GM20431 (cell line): Measurements from ENCODE around the gene CCDC183.
"Not testable (repeated sequence)": the region's sequence is repeated elsewhere in the genome, so short reads cannot be mapped to it uniquely, and the experiment has no call there.

Experiments
- in situ Hi-C: fragments of 300-500 bp; cut with MseI, MboI; formaldehyde crosslinking; loops from one replicate; pipeline ENCODE4 v1.15.0; 2020; ENCODE audit warnings: low sequenced_read_pairs; ENCODE audit not compliant: unreplicated experiment

CCDC183 gene

DNA sequence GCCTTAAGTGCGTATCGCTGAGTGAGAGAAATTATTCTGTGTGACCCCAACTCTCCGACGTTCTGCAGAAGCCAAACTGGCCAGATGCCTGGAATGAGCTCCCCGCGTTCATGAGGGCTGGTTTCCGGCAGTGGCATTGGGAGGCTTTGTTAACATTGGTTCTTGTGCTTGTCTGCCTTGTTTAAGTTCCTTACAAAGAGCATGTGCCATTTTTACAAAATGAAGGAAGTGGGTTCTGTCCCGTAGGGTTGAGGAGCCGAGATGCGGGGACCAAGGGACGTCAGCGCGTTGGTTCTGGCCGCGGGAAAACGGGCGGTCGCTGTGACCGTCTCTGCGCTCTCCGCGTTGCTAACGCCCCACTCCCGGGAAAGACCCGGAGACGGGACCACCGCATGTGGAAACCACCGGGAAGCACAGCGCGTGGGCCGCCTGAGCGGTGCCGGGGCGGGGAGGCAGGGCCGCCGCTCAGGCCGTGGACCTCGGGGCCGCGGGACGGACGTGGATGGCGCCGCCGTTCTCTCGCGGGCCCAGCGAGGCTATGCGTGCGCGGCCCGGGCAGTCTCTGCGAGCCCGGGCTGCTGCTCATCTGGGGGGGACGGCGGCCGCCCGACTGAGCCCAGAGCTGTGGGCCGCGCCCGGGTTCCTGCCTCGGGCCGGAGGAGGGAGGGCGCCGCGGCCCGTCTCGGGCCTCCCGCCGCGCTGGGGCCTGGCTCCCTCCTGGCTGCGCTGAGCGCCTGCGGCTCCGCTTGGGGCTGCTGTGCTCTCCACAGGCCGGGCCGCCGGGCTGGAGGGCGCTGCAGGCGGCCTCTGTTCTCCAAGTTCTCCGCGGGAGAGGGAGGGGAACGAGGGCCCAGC lies 25.1 kb downstream of the CCDC183 start:
- in situ Hi-C loops = no loop called here

DNA sequence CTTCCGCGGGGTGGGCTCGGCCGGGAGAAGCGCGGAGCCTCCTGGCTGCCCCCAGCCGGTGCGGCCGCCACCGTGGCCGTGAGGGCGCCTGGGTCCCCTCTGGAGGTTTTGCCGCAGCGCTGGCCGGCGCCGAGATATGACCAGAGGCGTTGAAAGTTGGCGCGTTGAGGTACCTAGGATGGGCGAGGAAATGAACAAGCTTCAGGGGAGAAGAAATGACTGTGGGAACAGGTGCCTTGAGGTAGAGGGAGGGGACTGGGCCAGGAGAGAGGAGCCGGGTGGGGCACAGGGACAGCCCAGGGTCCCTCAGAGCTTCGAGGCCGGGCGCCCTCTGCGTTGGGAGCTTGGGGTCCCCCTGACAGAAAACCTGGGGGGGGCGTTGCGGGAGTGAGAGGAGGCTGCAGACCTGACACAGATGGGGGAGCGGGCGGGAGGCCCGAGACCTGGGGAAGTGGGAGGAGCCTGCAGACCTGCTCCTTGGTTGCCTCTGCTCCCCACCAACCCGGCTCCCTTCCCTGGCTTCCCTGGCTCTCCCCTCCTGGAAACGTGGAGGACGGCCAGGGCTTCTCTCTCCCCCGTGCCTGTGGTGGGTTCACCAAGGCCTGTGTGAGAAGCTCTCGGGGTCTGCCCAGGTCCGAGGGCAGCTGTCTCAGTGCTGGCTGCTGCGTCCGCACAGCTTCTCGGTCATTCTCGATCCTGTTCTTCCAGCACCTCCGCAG lies 25.8 kb downstream of the CCDC183 start:
- in situ Hi-C loops = no loop called here

DNA sequence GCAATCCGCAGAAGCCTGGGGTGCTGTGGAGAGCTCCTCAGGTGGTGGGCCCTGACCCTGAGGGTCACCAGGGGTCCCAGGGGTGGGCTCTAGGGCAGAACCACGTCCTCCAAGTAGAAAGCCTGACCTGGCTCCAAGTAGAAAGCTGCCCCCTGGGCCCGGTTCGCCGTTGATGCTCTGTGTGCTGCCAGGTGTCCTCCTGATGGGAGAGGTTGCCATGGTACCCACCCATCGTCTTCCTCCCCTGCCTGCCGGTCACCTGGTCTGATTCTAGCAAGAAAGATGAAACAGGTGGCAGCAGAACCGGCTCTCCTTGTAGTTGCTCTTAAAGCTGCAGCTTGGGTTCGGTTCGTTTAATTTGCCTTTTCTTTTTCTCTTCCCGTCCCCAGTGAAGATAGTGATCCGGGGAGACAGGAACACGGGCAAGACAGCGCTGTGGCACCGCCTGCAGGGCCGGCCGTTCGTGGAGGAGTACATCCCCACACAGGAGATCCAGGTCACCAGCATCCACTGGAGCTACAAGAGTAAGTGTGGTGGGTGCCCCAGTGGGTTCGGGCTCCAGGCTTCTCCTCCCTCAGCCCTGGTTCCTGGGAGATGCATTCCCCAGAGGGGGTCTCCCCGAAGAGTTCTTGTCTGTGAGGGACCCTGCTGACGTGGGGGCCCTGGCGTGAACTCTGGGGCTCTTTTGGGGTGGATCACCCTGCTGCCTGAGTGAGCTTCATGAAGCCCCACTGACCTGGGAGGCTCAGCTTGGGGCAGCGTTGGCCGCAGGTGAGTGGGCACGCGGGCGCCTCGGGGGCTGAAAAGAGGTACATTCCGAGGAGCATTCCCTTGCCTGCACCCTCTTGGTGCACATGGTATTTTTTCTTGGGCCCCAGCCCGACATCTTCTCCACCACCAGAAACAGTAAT lies 27.3 kb downstream of the CCDC183 start:
- in situ Hi-C loops = no loop called here

DNA sequence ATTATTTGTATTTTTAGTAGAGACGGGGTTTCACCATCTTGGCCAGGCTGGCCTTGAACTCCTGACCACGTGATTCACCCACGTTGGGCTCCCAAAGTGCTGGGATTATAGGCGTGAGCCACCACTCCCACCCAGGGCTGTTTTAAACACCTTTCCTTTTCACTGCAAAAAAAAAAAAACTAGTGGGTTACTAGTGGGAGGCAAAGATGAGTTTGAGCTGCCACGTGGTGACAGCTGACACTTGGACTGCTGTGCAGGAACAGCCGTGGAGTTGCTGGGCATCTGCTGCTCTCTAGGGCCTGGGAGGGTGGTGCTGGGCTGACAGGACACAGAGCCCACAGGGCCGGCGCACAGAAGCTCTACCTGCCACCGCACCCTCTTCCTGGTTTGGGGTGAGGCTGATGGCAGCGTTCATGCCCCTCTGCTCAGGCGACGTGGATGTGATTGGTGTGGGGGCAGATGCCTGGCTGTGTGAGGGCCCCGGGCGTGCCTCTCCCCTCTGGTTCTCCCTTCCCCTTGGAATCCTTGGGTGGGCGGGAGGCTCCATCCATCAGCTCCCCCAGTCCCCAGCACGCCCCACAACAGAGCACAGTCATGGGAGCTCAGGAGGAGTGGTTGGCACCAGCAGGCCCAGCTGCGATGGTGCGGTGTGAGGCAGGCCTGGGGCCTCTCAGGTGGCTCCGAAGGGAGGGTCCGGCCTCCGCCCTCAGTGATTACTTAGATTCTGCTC lies 28.5 kb downstream of the CCDC183 start:
- in situ Hi-C loops = no loop called here

GRCh38 chr9:136825295-136826187 lies 29.4 kb downstream of the CCDC183 start:
- in situ Hi-C loops = no loop called here

DNA sequence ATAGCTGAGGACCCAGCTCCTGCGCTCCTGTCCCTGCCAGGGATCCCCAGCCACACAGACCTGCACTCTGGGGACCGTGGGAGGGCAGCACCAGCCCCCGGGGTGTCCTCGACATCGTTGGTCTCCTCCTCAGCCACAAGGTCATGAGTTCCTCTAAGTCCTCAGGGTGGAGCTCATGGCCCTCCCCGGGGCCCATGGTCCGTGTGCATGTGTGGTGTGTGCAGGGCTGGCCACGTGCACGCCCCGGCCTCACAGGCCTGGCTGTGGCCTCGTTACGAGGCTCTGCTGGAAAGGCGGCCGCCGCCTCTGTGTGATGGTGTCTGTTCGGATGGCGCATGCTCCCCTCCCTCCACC lies 30.0 kb downstream of the CCDC183 start:
- in situ Hi-C loops = no loop called here

DNA sequence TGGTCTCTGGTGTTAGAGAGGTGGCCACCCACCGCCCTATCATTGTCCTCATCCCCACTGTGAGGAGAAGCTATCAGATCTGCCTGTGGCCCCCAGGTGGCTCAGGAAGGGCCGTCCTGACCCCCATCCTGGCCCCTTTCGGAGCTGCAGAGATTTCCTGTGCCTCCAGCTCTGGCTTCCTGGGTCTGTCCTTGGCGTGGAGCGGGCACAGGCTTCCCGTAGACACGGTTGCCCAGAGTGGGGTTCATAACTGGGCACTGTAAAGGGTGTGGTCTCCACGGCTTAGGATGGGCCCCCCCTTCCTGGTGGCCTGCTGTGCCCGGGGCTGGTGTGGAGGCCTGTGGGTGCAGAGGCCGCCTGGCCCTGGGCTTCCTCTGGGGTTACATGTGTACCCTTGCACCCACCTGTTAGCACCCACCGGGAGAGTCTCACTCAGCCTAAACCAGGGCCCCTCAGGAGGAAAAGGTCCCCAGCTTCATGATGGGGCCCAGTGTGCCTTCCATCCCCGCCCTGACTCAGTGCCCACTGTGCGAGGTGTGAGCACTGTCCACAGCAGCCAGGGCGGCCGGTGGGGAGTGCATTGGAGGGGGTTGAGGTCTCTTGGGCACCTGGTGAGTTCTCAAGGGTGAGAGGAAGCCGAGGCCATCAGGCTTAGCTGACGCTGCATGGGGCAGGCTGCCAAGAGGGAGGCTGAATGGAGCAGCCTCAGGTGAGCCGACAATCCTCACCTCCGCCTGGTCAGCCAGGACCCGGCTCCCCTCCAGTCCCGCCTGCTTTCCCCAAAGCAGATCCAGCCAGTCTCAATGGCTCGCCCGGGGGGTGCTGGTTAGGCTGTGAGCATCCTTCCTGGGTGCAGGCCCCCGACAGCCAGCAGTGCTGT lies 30.8 kb downstream of the CCDC183 start:
- in situ Hi-C loops = no loop called here

DNA sequence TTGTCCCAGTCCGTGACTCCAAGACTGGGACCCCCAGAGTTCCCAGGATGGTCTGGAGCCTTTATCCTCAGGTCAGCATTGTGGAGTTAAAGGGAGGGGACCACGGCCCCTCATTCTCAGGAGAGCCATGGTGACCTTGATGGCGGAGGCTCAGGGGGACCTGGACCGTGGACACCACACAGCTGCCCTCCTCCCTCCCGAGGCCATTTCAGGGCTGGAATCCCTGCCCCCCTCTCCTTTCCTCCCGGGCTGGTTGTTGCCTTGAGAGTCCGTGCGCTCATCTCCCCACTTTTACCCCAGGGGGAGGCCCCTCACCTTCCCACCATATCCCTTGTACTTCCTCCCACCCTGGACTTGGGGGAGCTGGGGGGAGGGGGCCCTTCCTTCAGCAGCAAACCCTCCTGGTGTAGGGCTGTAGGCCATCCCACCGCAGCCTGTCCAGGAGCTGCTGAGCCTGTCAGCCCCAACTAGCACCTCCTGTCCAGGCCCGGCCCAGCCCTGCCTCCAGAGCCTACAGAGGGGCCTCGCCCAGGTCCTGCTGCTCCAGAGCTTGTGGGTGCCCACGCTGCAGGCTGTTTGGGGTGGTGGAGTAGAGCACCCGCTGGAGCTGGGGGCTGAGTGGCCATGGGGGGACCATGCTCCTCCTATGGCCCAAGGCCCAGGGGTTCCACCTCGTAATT lies 31.8 kb downstream of the CCDC183 start:
- in situ Hi-C loops = no loop called here

- in situ Hi-C loops = no loop called here
These were observed 32.5 kb downstream of the CCDC183 start for GRCh38 chr9:136828474-136829140.

GRCh38 chr9:136829412-136829811 lies 33.3 kb downstream of the CCDC183 start:
- in situ Hi-C loops = no loop called here

GRCh38 chr9:136829981-136830885 lies 34.1 kb downstream of the CCDC183 start:
- in situ Hi-C loops = no loop called here

- in situ Hi-C loops = no loop called here
These were observed 35.0 kb downstream of the CCDC183 start for GRCh38 chr9:136831002-136831719.

DNA sequence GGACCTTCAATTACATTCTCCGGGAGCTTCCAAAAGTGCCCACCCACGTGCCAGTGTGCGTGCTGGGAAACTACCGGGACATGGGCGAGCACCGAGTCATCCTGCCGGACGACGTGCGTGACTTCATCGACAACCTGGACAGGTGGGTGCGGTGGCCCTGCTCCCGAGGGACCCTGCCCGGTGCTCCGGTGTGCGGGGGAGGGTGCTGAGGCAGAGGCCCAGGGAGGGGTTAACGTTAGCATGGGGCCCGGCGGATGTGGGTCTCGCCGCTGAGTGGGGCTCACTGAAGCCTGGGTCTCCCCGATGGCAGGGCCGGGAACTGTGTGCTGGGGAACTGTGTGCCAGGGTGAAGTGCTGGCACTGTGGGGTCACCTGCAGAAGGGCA lies 35.6 kb downstream of the CCDC183 start:
- in situ Hi-C loops = no loop called here

DNA sequence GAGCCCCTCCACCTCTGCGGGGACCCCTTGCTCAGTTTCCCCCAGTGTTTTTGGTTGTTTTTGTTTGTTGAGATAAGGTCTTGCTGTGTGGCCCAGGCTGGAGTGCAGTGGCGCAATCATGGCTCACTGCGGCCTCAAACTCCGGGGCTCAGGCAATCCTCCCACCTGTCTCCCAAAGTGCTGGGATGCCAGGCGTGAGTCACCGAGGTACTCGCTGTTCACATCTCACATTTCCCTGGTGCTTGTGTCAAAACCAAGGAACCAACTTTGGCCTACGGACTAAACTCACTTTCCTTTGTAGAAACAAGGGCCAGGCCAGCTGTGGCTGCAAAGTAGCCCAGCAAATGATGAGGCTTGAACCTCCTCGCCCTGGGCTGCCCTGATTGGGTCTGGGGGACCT lies 36.4 kb downstream of the CCDC183 start:
- in situ Hi-C loops = no loop called here

DNA sequence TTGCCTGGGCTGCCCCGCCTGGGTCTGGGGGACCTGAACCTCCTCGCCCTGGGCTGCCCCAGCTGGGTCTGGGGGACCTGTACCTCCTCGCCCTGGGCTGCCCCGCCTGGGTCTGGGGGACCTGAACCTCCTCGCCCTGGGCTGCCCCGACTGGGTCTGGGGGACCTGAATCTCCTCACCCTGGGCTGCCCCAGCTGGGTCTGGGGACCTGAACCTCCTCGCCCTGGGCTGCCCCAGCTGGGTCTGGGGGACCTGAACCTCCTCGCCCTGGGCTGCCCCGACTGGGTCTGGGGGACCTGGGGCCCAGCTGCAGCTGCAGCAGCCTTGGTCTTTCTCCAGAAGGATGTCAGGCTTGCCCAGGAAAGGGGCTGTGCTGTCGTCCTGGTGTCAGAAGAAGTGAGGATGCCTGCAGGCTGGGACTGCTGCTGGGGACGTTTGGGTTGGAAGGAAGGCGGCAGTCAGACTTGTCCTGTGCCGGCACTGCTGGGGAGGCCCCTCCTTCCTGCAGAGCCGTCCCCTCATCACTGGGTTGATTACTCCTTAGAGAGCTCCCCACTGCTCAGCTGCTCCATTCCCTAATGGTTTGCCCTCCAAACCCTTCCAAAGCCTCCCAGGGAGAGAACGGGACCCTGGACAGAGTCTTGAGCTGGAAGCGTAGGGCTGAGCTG lies 37.4 kb downstream of the CCDC183 start:
- in situ Hi-C loops = not testable (repeated sequence)
